ENCODE data around the gene PER2. TPM values are rescaled to one million over a fixed set of nuclear protein-coding genes. Genes with fewer than 3 reads are reported as not detected.

The PER2 gene
- total and polyA plus RNA-seq, 2 of the 4 experiments (the other 2 are of a cell fraction) = 1.7 to 3.2 TPM

- dilution Hi-C loops (cut with HindIII; ENCODE audit: low sequenced_read_pairs, unreplicated experiment) = no loop called here
These were observed 16.9 kb upstream of the PER2 start for GRCh38 chr2:238305092-238305862.

More at GRCh38 chr2:238305092-238305862, 16.9 kb upstream of the PER2 start:
- Histone ChIP-seq H3K9me1 (ENCODE audit: insufficient read depth, low read length) (no peaks in the 10 kb centered on the region), H3K4ac (ENCODE audit: low read depth, low read length) (no peak overlapping the region), H3K27ac (ENCODE audit: insufficient read depth, low read length) (no peak overlapping the region), H4K20me1 (ENCODE audit: insufficient read depth, low read length) (no peaks in the 10 kb centered on the region), H2AK5ac (ENCODE audit: low read depth, low read length) (no peak overlapping the region), H3K18ac (ENCODE audit: low read depth, low read length) (no peak overlapping the region), H4K5ac (ENCODE audit: low read depth, low read length) (no peak overlapping the region), H2BK120ac (ENCODE audit: low read depth, low read length) (no peak overlapping the region), H4K91ac (ENCODE audit: insufficient read depth, low read depth, low read length) (no peak overlapping the region), H3K36me3 (ENCODE audit: control insufficient read depth, insufficient read depth, low read length) (no peaks in the 10 kb centered on the region), H2BK20ac (ENCODE audit: low read depth, low read length) (no peak overlapping the region), H3K4me2 (ENCODE audit: low read depth, low read length) (no peak overlapping the region), H3K14ac (replicated peaks; ENCODE audit: low read depth, low read length) (no peak overlapping the region), H3K4me3 (ENCODE audit: insufficient read depth, low read depth, low read length) (no peak overlapping the region), H3K56ac (ENCODE audit: extremely low read depth, insufficient read depth, low read length) (no peak overlapping the region), H4K8ac (ENCODE audit: low read depth in 2 of 2, low read length in 2 of 2) (no peak overlapping the region), H3K9me3 (ENCODE audit: control insufficient read depth, insufficient read depth, low read length) (no peaks in the 10 kb centered on the region), H3K27me3 (ENCODE audit: control insufficient read depth, insufficient read depth, low read length) (peaks cover 24% of the 10 kb centered on the region), H2AK9ac (replicated peaks; ENCODE audit: low read depth, low read length, poor library complexity) (no peak overlapping the region), H3K23ac (ENCODE audit: low read depth, low read length) (no peak overlapping the region), H3K9ac (ENCODE audit: low read depth, low read length) (no peak overlapping the region), H2BK5ac (ENCODE audit: low read depth, low read length, poor library complexity, severe bottlenecking) (no peak overlapping the region), H3K79me1 (ENCODE audit: low read depth in 1 of 2, low read length in 2 of 2) (no peaks in the 10 kb centered on the region), H3K4me1 (ENCODE audit: control insufficient read depth, insufficient read depth, low read length) (no peaks in the 10 kb centered on the region), H2AFZ (replicated peaks; ENCODE audit: low read length, poor library complexity) (no peak overlapping the region), H2BK15ac (ENCODE audit: low read depth, low read length) (no peak overlapping the region)
- intact Hi-C loops (cut with micrococcal nuclease) (no loop called here), in situ Hi-C loops (cut with MboI; ENCODE audit: low sequenced_read_pairs) (no loop called here)
- ChIA-PET CTCF (interaction anchor here (0.6 to 1.6 kb wide), 2 partner anchors 10 to 1687 kb away, joined by 3 to 8 read pairs; no protein-coding TSS in a partner anchor), POLR2A (ENCODE audit: unreplicated experiment) (no interaction called here)
- no peak for TF ChIP-seq MAFK (IDR thresholded peaks at IDR 0.05; ENCODE audit: low read depth, low read length)
- TF ChIP-seq, protein P1, sequence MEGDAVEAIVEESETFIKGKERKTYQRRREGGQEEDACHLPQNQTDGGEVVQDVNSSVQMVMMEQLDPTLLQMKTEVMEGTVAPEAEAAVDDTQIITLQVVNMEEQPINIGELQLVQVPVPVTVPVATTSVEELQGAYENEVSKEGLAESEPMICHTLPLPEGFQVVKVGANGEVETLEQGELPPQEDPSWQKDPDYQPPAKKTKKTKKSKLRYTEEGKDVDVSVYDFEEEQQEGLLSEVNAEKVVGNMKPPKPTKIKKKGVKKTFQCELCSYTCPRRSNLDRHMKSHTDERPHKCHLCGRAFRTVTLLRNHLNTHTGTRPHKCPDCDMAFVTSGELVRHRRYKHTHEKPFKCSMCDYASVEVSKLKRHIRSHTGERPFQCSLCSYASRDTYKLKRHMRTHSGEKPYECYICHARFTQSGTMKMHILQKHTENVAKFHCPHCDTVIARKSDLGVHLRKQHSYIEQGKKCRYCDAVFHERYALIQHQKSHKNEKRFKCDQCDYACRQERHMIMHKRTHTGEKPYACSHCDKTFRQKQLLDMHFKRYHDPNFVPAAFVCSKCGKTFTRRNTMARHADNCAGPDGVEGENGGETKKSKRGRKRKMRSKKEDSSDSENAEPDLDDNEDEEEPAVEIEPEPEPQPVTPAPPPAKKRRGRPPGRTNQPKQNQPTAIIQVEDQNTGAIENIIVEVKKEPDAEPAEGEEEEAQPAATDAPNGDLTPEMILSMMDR (conservative IDR thresholded peaks at IDR 0.05; ENCODE audit: low read depth, low read length) = 0 out of 2 replicates have a peak, but pooled peaks have one; percentile 19
- TF ChIP-seq, protein P2, sequence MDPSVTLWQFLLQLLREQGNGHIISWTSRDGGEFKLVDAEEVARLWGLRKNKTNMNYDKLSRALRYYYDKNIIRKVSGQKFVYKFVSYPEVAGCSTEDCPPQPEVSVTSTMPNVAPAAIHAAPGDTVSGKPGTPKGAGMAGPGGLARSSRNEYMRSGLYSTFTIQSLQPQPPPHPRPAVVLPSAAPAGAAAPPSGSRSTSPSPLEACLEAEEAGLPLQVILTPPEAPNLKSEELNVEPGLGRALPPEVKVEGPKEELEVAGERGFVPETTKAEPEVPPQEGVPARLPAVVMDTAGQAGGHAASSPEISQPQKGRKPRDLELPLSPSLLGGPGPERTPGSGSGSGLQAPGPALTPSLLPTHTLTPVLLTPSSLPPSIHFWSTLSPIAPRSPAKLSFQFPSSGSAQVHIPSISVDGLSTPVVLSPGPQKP (IDR thresholded peaks at IDR 0.05; ENCODE audit: borderline replicate concordance, low read depth, low read length) = no peak
- TF ChIP-seq FOS (IDR thresholded peaks at IDR 0.05; ENCODE audit: low read depth, low read length) = no peak
- no peak for TF ChIP-seq NFE2L2 (IDR thresholded peaks at IDR 0.05; ENCODE audit: low read depth, low read length)
- TF ChIP-seq RAD21 (IDR thresholded peaks at IDR 0.05; ENCODE audit: low read length) = no peak
- ATAC-seq (ENCODE audit: low read depth) = no peak
- BruUV-seq (replicated peaks) = no TSS peak
- DNase-seq = no peak
- 80% methylated on average over 1 of the region's 12 CpGs; no CpG with 5 or more reads in 1 of the 2 experiments for WGBS, 2 experiments (ENCODE audit: extremely low coverage in 2 of 2, insufficient read length in 1 of 2)

Data from IMR-90 (cell line).